ENCODE data around the gene NKAIN2.

Gene NKAIN2

GRCh38 chr6:123888771-123889513 lies 85.3 kb downstream of the NKAIN2 start:
- ChIA-PET POLR2A (ENCODE audit: low non-redundant PET) (no interaction called here), CTCF (no interaction called here)
- TF ChIP-seq CTCF (conservative IDR thresholded peaks at IDR 0.05; ENCODE audit: low read depth), result no peak
- DNase-seq (ENCODE audit: low spot score), result no peak
- H3K27ac ChIP-seq, result no peak overlapping the region

- H3K27ac ChIP-seq, result no peak overlapping the region
- TF ChIP-seq CTCF (conservative IDR thresholded peaks at IDR 0.05; ENCODE audit: low read depth), result no peak
- ChIA-PET CTCF (interaction anchor here (0.6 to 1.1 kb wide), 2 partner anchors 64 to 93 kb away, joined by 3 read pairs; no protein-coding TSS in a partner anchor), POLR2A (ENCODE audit: low non-redundant PET) (no interaction called here)
- DNase-seq (ENCODE audit: low spot score), result no peak
These were observed 91.7 kb downstream of the NKAIN2 start for GRCh38 chr6:123895346-123895745.

GRCh38 chr6:123895806-123896205 lies 92.1 kb downstream of the NKAIN2 start:
- no peak for TF ChIP-seq CTCF (conservative IDR thresholded peaks at IDR 0.05; ENCODE audit: low read depth)
- POLR2A ChIA-PET (ENCODE audit: low non-redundant PET), result no interaction called here
- CTCF ChIA-PET, result interaction anchor here (0.6 to 1.1 kb wide), 2 partner anchors 63 to 93 kb away, joined by 3 read pairs; no protein-coding TSS in a partner anchor
- DNase-seq (ENCODE audit: low spot score), result no peak
- H3K27ac ChIP-seq, result no peak overlapping the region

- TF ChIP-seq CTCF (conservative IDR thresholded peaks at IDR 0.05; ENCODE audit: low read depth), result no peak
- no peak overlapping the region for H3K27ac ChIP-seq
- POLR2A ChIA-PET (ENCODE audit: low non-redundant PET), result no interaction called here
- no peak for DNase-seq (ENCODE audit: low spot score)
- CTCF ChIA-PET, result no interaction called here
These were observed 93.2 kb downstream of the NKAIN2 start for GRCh38 chr6:123896869-123897268.

- CTCF ChIA-PET, result interaction anchor here (0.6 kb wide), 1 partner anchor 1692 kb away, joined by 3 read pairs; no protein-coding TSS in a partner anchor
- POLR2A ChIA-PET (ENCODE audit: low non-redundant PET), result no interaction called here
- no peak for TF ChIP-seq CTCF (conservative IDR thresholded peaks at IDR 0.05; ENCODE audit: low read depth)
- H3K27ac ChIP-seq, result no peak overlapping the region
- no peak for DNase-seq (ENCODE audit: low spot score)
These were observed 94.3 kb downstream of the NKAIN2 start for GRCh38 chr6:123897965-123898364.

- CTCF ChIA-PET, result interaction anchor here (0.5 kb wide), 1 partner anchor 803 kb away, joined by 3 read pairs; no protein-coding TSS in a partner anchor
- TF ChIP-seq CTCF (conservative IDR thresholded peaks at IDR 0.05; ENCODE audit: low read depth), result no peak
- DNase-seq (ENCODE audit: low spot score), result no peak
- POLR2A ChIA-PET (ENCODE audit: low non-redundant PET), result no interaction called here
- no peak overlapping the region for H3K27ac ChIP-seq
These were observed 95.0 kb downstream of the NKAIN2 start for GRCh38 chr6:123898665-123899064.

Data from RWPE1 (cell line).